Measurements from ENCODE around the gene USP32.

- TF ChIP-seq MYC (IDR thresholded peaks at IDR 0.05; ENCODE audit: insufficient read depth, insufficient read length, insufficient replicate concordance, low read length, severe bottlenecking) (no peak), CREM (IDR thresholded peaks at IDR 0.05; ENCODE audit: low read depth) (no peak), SMC3 (IDR thresholded peaks at IDR 0.05; ENCODE audit: borderline replicate concordance, low read length) (no peak), TARDBP (IDR thresholded peaks at IDR 0.05; ENCODE audit: borderline replicate concordance) (no peak), MEF2A (IDR thresholded peaks at IDR 0.05; ENCODE audit: insufficient read depth, low read depth, low read length) (no peak), POLR2AphosphoS5 (IDR thresholded peaks at IDR 0.05; ENCODE audit: low read length) (no peak), STAT1 (conservative IDR thresholded peaks at IDR 0.05) (no peak), SP1 (IDR thresholded peaks at IDR 0.05; ENCODE audit: low read depth, low read length) (no peak)
These were observed 236.5 kb downstream of the USP32 start for GRCh38 chr17:60155427-60155814.

All from GM12878 (cell line).